Hematopoietic multipotent progenitor cell (in vitro differentiated cells): ENCODE results near the gene CA11. TPM values are rescaled to one million over a fixed set of nuclear protein-coding genes. Genes with fewer than 3 reads are reported as not detected.
"Not testable (repeated sequence)": the region's sequence is repeated elsewhere in the genome, so short reads cannot be mapped to it uniquely, and the experiment has no call there.

Source experiments
- DNase-seq, 3 donors: peaks; one replicate each; pipeline ENCODE4 v3.0.0-alpha.2; 2011 to 2015; ENCODE audit warnings: low read depth in 2 of 3, low spot score in 2 of 3
- total RNA-seq: library from RNA; depleted of rRNA; stranded (reverse); fragments of >200 nt; gene quantifications from one replicate; pipeline ENCODE4 v1.2.3, GENCODE V29; 2012

CA11 gene
- total RNA-seq, 1 donor, result 2.4 TPM

DNA sequence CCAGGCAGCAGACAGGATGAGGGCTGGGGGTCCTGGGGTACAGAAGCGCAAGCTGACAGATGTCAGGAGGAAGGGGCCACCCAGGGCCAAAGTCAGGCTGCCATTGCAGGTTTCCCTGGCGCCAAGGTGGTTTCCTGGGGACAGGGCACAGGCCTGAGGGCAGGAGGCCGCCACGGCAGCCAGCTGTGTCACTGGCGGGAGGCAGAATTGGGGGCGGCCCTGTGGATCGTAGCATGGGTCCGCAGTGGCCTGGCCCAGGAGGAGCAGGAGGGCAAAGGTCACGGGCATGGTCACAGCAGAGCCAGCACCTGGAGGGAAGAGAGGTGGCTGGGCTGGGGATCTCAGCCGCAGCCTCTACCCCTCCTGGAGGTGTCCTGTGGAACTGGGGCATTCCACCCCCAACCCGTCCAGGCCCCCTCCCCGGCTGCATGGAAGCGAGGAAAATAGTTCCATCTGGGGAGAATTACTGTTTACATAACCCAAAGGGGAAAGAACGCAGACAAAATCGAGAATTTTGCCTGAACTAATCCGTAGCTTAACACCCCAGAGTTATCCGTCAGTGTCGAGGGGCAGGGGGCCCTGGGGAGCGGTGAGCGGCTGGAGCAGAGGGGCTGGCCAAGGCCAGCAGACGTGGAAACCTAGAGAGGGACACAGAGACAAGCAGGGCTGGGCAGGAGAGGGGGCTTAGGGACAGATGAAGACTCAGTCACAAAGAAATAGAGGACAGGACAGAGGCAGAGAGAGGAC is 24.9 kb upstream of the CA11 start:
- no peak for DNase-seq

DNA sequence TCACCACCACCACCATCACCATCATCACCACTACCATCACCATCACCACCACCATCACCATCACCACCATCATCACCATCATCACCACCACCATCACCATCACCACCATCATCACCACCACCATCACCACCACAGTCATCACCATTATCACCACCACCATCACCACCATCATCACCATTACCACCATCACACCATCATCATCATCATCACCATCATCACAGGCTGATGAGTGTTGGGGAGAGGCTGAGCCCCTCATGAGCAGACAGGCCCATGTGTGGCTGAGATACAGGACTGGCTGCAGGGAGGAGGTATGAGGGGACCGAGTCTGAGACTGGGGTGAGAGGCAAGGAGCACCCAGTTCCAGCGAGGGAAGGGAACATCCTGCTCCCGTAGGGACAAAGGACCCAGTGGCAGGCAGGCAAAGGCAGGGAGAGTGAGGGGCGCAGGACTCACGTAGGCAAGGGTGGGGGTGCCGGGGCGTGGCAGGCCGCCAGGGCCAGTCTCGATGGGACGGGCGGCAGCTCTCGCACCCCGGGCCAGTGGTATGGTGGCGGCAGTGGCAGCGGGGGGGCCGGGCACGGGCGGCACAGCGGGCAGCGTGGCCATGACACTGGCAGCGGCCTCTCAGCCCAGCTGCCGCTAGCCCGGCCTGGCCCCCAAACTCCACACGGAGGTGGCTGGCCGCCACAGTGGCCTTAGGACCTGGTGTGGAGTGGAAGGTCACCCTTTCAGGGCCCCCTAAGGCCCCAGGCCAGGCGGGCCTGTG is 24.1 kb upstream of the CA11 start:
- DNase-seq, result no peak

DNA sequence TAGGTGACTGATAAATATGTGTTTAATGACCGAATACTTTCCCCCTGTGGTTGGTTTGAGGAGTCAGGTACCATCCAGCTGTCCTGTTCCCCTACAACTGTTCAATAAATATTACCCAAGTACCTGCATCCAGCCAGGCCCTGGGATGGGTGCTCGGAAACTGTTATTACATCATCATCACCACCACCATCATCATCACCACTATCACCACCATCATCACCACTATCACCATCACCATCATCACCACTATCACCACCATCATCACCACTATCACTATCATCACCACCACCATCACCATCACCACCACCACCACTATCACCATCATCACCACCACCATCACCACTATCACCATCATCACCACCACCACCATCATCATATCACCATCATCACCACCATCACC is 22.8 kb upstream of the CA11 start:
- DNase-seq, result no peak

DNA sequence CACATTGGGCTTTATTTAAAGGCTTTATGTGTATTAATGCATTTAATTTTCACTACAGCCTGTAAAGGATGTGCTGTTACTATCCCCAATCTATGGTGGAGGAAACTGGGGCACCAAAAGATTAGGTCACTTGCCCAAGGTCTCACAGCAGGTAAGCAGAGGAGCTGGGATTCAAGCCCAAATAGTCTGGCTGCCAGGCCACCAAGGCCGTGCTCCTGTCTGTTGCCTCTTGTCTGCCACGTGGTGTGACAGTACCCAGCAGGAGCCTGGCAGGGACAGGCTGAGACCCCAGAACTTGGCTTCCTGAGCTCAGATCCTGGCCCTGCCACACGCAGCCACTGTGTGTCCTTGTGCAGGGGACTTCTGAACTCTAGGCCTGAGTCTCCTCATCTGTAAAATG is 22.3 kb upstream of the CA11 start:
- no peak for DNase-seq

DNA sequence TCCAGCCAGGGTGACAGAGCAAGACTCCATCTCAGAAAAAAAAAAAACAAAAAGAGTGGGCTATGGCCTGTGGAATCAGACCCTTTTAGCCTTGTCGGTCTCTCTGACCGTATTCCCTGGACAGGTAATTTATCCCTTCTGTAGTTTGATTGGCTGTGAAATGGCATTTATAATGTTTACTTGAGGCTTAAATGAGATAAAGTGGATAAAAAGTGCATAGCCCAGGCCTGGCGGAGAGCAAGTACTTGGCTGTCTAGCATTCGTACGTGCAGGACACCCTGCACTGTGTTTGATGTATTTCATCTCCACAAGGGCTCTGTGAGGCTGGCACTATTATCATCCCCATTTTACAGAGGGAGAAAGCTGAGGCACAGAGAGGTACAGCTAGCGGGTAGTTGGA is 19.8 kb upstream of the CA11 start:
- no peak for DNase-seq

DNA sequence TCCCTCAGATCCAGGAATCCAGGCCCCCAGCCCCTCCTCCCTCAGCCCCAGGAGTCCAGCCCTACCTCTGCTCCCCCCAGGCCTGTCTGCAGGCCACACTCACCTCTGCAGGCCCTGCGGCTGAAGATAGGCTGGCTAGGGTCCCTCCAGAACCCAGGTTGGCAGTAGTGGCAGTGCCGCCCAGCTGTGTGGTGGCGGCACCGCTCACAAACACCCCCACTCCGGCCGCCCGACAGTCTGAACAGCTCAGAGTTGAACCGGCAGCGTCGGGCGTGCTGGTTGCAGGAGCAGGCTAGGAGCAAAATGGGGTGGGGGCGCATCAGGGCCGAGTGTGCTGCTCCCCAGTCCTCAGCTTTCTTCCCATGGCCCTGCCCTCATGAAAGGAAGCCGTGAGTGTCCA is 18.5 kb upstream of the CA11 start:
- no peak for DNase-seq

DNA sequence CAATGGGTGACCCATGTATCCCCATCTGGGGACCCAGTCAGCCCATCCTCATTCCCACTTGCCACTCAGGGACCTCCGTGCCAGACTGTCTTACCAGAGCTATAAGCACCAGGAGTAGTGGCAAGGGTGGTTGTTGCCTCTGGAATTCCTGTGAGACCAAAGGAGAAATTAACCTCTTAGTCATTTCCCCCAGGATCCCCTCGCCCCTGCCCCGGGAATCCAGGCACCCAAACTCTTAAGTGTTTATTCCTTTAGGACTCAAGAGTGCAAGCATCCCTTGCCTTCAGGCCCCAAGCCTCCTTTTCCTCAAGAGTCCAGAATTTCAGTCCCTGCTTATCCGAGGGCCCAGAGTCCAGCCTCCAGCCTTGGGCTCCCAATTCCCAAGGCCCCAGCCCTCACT is 17.7 kb upstream of the CA11 start:
- no peak for DNase-seq

DNA sequence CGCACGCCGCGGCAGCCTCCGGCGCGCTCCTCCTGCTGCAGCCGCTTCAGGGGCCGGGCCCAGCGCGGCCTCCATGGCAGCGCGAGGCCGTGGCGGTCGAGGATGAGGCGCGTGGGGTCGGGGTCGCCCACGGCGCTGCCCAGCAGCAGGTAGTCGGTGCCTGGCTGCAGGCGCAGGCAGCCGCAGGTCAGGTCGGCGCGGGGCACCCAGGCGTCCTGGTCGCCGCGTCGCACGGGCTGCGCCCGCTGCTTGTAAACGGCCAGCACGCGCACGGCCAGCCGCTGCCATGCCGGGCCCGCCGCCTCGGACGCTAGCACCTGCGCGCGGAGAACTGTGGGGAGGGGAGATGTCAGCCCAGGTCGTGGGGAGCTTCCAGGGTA is 15.7 kb upstream of the CA11 start:
- no peak for DNase-seq

DNA sequence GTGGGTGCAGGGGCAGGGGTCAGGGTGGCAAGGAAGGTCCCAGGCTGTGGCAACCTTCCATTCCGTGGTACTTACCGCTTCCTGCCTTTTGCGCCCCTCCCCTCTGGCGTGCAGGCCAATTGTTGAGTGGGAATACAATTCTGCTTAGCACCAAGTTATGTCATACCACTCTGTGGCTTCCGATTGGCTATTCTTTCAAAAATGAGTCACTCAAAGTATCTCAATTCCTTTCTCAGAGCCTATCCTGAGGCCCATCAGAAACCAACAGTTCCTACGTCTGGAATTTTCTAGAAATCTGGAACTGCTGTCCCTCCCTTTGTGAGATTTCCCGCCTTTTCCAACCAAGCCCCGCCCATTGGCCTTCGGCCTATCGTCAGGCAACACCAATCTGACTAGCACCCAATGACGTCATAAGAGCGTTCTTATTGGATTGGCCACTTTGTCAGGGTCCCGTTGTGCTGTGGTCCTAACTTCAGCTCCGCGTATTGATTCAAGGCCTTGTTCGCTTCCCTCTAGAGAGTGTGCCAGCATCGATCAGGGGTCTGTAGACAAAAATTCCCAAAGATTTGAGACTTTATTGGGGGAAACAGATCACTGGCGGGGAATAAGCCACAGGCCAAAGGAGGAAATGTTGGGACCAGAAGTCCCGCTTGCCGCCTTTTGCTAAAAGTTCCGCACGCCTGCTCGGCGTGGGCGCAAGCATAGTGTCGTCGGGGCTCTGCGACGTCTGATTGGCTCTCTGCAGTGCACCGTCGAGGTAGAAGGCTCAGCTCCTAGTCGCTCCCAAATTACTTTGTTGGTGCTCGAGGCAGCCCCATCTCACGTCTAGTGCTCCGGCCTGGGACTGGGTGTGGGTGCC is 15.1 kb upstream of the CA11 start:
- DNase-seq, result peak; percentile 63 to 95 (median 88)

DNA sequence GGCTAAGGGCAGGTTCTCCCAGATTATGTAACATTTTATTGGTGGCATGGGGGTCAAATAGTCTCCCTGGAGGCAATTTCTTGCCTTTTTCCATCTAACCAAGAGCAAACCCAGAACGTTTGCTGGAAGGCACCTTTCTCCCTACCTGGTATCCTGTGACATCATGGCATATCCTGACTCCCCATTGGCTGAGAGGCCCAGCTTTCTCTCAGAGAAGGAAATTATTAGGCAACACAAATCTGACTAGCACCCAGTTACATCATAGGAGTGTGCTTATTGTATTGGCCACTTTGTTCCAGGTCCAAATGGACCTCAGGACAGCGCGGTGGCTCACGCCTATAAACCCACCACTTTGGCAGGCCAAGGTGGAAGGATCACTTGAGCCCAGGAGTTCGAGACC is 13.8 kb upstream of the CA11 start:
- DNase-seq, result peak in 1 of 3 donors; percentile 8

DNA sequence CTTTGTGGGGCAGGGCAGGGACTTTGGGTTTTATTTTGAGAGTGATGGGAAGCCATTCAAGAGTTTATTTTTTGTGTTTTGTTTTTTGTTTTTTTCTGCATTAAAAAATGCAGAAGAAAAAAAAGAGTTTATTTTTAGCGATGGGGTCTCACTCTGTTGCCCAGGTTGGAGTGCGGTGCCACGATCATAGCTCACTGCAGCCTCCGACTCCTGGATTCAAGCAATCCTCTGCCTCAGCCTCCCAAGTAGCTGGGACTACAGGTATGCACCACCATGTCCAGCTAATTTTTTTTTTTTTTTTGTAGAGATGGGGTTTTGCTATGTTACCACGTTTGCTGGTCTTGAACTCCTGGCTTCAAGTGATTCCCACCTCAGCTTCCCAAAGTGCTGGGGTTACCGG is 12.5 kb upstream of the CA11 start:
- DNase-seq, result no peak

DNA sequence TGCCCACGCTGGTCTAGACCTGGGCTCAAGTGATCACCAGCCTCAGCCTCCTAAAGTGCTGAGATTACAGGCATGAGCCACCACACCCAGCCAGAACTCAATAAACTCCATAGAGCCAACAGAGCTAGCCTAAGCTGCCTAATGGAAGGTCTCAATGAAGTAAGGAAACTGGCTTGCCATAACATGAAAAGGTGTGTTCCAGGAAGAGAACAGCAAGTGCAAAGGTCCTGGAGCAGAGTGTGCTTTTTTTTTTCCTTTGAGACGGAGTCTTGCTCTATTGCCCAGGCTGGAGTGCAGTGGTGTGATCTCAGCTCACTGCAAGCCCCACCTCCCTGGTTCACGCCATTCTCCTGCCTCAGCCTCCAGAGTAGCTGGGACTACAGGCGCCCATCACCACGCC is 11.8 kb upstream of the CA11 start:
- not testable (repeated sequence) for DNase-seq

DNA sequence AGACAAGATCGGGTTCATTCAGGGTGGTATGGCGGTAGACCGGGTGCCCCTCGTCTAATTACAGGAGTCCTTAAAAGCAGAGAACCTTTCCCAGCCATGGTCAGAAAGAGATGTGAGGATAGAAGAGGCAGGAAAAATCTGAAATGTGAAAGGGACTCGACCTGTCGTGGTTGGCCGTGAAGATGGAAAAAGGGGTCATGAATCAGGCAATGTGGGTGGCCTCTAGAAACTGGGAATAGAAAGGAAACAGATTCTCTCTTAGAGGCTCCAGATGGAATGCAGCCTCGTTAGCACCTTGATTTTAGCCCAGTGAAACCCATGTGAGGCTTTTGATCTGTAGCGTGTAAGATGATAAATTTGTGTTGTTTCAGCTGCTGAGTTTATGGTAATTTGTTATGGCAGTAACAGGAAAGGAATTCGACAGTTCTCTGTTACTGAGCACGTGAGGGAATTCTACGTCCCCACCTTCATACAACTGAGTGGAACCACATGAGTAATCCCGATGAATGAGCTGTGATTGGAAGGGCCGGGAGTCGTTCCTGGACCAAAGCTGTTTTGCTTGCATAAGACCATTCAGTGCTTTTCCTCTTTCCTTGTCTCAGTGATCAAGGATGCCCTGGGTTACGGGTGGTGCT is 11.0 kb upstream of the CA11 start:
- no peak for DNase-seq

DNA sequence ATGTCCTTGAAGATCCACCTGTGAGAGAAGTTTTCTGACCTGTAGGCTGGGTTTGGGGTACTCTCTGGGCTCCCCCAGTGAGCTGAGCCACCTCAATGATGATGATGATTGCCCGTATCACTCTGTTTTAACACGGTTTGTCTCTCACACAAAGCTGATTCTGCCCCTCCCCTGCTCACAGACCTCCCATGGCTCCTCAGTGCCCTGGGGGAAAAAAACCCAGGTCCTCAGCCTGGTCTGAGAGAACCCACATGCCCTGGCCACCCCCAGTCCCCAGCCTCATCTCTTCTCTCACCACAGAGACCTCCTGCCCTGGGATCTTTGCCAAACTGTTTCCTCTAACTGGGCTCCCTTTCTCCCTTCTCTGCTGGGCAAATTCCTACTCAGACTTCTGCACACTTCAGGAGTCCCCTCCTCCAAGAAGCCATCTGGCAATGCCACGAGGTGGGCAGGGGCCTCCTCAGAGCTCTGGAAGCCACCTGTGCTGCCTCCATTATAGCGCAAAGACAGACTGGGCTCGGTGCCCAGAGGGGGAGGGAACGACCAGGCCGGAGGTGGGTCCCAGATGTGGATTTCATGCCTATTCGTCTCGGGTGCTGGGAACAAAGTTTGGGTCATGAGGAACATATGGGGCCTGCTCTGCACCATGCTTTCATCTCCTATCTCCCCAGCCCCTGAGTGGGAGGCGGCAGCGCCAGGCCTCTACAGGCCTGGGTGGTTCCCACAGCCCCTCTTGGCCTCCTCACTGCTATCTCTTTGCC is 8.5 kb upstream of the CA11 start:
- DNase-seq, result no peak

DNA sequence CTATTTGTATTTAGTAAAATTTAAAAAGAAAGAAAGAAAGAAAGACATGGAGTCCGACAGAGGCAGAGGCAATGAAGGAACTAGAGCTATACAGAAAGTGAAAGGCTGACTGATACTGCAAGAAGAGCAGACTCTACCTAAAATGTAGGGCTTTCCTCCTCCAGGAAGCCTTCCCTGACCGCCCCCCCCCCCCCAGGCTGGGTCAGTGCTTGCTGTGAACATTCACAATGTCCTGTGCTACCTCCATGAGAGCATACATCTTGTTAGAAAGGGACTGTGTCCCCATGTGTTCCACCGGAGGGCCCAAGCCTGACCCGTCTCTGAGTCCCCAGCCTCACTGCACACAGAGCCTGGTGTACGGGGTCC is 5.7 kb upstream of the CA11 start:
- DNase-seq, result no peak

DNA sequence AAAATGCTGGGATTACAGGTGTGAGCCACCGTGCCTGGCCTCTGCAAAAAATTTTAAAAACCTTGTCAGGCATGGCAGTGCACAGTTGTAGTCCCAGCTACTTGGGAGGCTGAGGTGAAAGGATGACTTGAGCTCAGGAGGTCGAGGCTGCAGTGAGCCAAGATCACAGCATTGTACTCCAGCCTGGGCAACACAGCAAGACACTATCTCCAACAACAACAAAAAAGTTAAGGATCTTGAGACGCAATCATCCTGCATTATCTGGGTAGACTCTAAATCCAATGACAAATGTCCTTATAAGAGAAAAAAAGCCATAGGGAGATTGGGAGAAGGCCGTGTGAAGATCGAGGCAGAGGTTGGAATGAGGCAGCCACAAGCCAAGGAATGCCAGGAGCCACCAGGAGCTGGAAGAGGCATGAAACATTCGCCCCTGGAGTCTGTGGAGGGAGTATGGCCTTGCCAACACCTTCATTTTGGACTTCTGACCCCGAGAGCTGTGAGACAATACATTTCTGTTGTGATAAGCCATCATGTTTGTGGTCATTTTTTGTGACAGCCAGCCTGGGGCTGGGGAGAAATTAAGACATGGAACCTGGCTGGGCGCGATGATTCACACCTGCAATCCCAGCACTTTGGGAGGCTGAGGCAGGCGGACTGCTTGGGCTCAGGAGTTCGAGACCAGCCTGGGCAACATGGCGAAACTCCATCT is 5.1 kb upstream of the CA11 start:
- DNase-seq, result no peak

DNA sequence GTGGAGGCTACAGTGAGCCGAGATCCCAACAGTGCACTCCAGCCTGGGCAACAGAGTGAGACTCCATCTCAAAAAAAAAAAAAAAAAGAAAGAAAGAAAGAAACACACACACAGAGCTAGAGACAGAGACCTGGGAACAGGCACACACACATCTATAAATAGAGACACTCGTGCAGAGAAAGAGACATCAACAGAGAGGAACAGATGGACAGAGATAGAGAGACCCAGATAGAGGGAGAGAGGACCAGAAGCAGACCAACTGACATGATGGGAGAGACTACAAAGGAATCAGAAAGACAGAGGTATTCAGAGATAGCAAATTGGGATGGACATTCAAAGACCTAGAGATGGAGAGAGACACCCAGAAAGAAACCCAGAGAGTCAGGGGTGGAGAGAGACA is 2.1 kb upstream of the CA11 start:
- DNase-seq, result no peak

DNA sequence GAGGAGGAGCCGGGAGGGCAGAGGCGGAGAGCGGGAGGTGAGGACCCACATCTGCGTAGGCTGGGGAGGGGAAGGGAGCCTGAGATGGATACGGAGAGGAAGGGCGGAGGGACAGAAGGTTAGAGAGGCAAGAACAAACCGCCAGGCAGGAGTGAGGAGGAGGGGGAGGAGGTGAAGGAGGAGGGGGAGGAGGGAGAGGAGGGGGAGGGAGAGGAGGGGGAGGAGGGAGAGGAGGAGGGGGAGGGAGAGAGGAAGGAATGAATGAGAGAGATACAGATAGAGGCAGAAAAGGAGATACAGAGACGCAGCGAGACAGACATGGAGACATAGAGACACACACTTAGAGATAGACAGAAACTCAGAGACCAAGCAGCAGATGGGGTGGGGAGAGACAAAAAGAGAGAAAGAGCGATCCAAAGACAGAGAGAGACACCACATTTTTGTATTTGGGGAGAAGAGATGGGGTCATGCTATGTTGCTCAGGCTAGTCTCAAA is 782 bp upstream of the CA11 start:
- no peak for DNase-seq

DNA sequence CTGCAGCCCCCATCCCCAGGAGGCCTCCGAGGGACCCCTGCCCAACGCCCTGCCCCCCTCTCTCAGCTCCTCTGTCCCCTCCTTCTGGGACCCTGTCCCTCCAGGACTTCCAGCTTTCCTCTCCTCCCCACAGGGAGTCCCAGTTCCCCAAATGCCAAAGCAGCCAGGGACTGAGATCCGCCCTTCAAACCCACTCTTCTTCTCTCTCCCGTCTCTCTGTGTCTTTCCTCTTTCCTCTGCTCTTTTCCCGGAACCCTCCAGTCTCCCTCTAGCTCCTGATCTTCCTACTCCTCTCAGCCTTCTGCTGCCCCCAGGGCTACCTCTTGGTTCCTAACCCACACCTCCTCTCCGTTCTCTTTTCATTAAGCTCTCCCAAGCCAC is 377 bp downstream of the CA11 start:
- DNase-seq, result no peak
